Fibroblast of skin of right quadriceps (primary cell): ENCODE measurements around the gene RPS6KA5.
"Not testable (repeated sequence)": the region's sequence is repeated elsewhere in the genome, so short reads cannot be mapped to it uniquely, and the experiment has no call there.

Experiments
- DNase-seq: peaks from one replicate; pipeline ENCODE4 v3.0.0-alpha.2; 2013

Gene RPS6KA5

GRCh38 chr14:90980636-90981035 lies 79.8 kb downstream of the RPS6KA5 start:
- DNase-seq = not testable (repeated sequence)

GRCh38 chr14:90979515-90979914 lies 80.9 kb downstream of the RPS6KA5 start:
- no peak for DNase-seq

- no peak for DNase-seq
These were observed 84.3 kb downstream of the RPS6KA5 start for GRCh38 chr14:90976101-90976500.

GRCh38 chr14:90971687-90972086 lies 88.8 kb downstream of the RPS6KA5 start:
- no peak for DNase-seq

- peak; percentile 4 for DNase-seq
These were observed 90.3 kb downstream of the RPS6KA5 start for GRCh38 chr14:90970167-90970600.

GRCh38 chr14:90969531-90970166 lies 90.8 kb downstream of the RPS6KA5 start:
- DNase-seq = no peak

GRCh38 chr14:90968025-90968424 lies 92.4 kb downstream of the RPS6KA5 start:
- DNase-seq = no peak

GRCh38 chr14:90966493-90966892 lies 93.9 kb downstream of the RPS6KA5 start:
- DNase-seq = no peak

GRCh38 chr14:90965765-90966164 lies 94.7 kb downstream of the RPS6KA5 start:
- DNase-seq = no peak

GRCh38 chr14:90963343-90963742 lies 97.1 kb downstream of the RPS6KA5 start:
- DNase-seq = no peak

- DNase-seq = no peak
These were observed 97.8 kb downstream of the RPS6KA5 start for GRCh38 chr14:90962505-90963109.

- no peak for DNase-seq
These were observed 99.6 kb downstream of the RPS6KA5 start for GRCh38 chr14:90960818-90961217.

GRCh38 chr14:90959344-90959743 lies 101.1 kb downstream of the RPS6KA5 start:
- no peak for DNase-seq

GRCh38 chr14:90956273-90956672 lies 104.2 kb downstream of the RPS6KA5 start:
- no peak for DNase-seq

GRCh38 chr14:90953643-90954042 lies 106.8 kb downstream of the RPS6KA5 start:
- not testable (repeated sequence) for DNase-seq

GRCh38 chr14:90943367-90943766 lies 117.1 kb downstream of the RPS6KA5 start:
- DNase-seq = no peak

- no peak for DNase-seq
These were observed 117.9 kb downstream of the RPS6KA5 start for GRCh38 chr14:90942511-90942910.

- no peak for DNase-seq
These were observed 118.7 kb downstream of the RPS6KA5 start for GRCh38 chr14:90941706-90942105.

GRCh38 chr14:90940318-90940962 lies 120.0 kb downstream of the RPS6KA5 start:
- no peak for DNase-seq

- not testable (repeated sequence) for DNase-seq
These were observed 121.1 kb downstream of the RPS6KA5 start for GRCh38 chr14:90939252-90939795.

- DNase-seq = no peak
These were observed 121.8 kb downstream of the RPS6KA5 start for GRCh38 chr14:90938615-90939014.

GRCh38 chr14:90936757-90937440 lies 123.5 kb downstream of the RPS6KA5 start:
- DNase-seq = no peak

- DNase-seq = peak; percentile 7
These were observed 135.7 kb downstream of the RPS6KA5 start for GRCh38 chr14:90924621-90925340.
